ENCODE data around the gene EEPD1.

DNA sequence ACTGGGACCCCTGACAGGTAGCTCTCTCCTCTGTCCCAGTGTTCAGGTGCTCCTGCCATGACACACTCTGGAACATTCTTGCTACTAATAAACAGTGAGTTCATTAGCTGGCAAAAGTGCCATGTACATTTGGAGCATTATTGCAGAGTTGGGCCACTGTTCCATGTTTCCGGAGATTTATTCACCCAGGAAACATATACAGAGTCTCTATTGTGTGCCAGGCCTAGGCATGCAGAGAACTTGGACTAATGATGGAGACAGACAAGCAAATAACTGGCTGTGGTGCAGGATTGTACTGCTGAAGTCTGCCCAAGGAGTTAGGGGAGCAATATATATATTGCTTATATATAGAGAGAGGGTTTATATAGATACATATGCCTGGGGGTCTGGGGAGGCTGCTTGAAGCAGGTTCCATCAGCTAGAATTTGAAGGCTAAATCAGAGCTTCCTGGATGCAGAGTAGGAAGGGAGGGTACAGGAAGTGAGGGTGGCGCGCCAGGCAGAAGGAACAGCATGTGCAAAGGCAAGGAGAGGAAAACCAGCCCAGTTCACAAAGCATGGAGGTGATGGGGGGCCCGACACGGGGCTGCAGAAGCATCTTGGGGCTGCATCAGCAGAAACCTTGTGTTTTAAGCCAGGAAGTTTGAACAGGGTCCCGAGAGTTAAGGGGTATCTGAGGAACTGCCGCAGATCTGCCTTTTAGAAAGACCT, 22.7 kb upstream of the EEPD1 start:
- TF ChIP-seq, protein P1, sequence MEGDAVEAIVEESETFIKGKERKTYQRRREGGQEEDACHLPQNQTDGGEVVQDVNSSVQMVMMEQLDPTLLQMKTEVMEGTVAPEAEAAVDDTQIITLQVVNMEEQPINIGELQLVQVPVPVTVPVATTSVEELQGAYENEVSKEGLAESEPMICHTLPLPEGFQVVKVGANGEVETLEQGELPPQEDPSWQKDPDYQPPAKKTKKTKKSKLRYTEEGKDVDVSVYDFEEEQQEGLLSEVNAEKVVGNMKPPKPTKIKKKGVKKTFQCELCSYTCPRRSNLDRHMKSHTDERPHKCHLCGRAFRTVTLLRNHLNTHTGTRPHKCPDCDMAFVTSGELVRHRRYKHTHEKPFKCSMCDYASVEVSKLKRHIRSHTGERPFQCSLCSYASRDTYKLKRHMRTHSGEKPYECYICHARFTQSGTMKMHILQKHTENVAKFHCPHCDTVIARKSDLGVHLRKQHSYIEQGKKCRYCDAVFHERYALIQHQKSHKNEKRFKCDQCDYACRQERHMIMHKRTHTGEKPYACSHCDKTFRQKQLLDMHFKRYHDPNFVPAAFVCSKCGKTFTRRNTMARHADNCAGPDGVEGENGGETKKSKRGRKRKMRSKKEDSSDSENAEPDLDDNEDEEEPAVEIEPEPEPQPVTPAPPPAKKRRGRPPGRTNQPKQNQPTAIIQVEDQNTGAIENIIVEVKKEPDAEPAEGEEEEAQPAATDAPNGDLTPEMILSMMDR (IDR thresholded peaks at IDR 0.05): no peak
- TF ChIP-seq POLR2A (IDR thresholded peaks at IDR 0.05): no peak
